Non-pigmented ciliary epithelial cell (primary cell): Measurements from ENCODE around the gene APOA1.

ENCODE experiments used
- DNase-seq: peaks from one replicate; pipeline ENCODE4 v3.0.0-alpha.2; 2010; ENCODE audit warnings: low read depth

APOA1 gene

GRCh38 chr11:116833816-116834534 lies 3.4 kb downstream of the APOA1 start:
- no peak for DNase-seq

GRCh38 chr11:116833491-116833815 lies 4.0 kb downstream of the APOA1 start:
- no peak for DNase-seq

- no peak for DNase-seq
Observed at GRCh38 chr11:116832350-116833290, 4.8 kb downstream of the APOA1 start.

GRCh38 chr11:116831790-116832349 lies 5.6 kb downstream of the APOA1 start:
- DNase-seq = no peak

- DNase-seq = no peak
Observed at GRCh38 chr11:116830184-116830912, 7.1 kb downstream of the APOA1 start.

- no peak for DNase-seq
Observed at GRCh38 chr11:116829525-116830183, 7.8 kb downstream of the APOA1 start, which contains the start of gene APOC3. APOC3 (plus strand) TSS chr11:116829907; CDS start chr11:116830583, 676 bp downstream.

- DNase-seq = no peak
Observed at GRCh38 chr11:116828632-116829524, 8.5 kb downstream of the APOA1 start.

GRCh38 chr11:116827461-116827860 lies 10.0 kb downstream of the APOA1 start:
- DNase-seq = no peak

GRCh38 chr11:116826751-116827431 lies 10.5 kb downstream of the APOA1 start:
- DNase-seq = no peak

- DNase-seq = no peak
Observed at GRCh38 chr11:116825854-116826750, 11.3 kb downstream of the APOA1 start.

GRCh38 chr11:116825434-116825833 lies 12.0 kb downstream of the APOA1 start:
- DNase-seq = no peak

- no peak for DNase-seq
Observed at GRCh38 chr11:116823031-116823843, 14.2 kb downstream of the APOA1 start, which contains the start of gene APOA4. APOA4 (minus strand) TSS chr11:116823304; CDS start chr11:116823191, 113 bp downstream.

- DNase-seq = no peak
Observed at GRCh38 chr11:116822575-116822974, 14.8 kb downstream of the APOA1 start.

- no peak for DNase-seq
Observed at GRCh38 chr11:116821050-116821918, 16.1 kb downstream of the APOA1 start.

- no peak for DNase-seq
Observed at GRCh38 chr11:116819049-116819448, 18.4 kb downstream of the APOA1 start.

GRCh38 chr11:116814502-116814901 lies 22.9 kb downstream of the APOA1 start:
- no peak for DNase-seq
